H9 (cell line): ENCODE measurements around the gene CDH23. TPM values are rescaled to one million over a fixed set of nuclear protein-coding genes. Genes with fewer than 3 reads are reported as not detected.

Source experiments
- DNase-seq: peaks from one replicate; pipeline ENCODE4 v3.0.0-alpha.2; 2017
- H2AFZ ChIP-seq: one replicate; pipeline ENCODE4 v1.6.1; 2013; ENCODE audit warnings: mild to moderate bottlenecking, low read length, control low read depth, moderate library complexity
- H2AK5ac ChIP-seq: 2 replicates; pipeline ENCODE4 v1.6.1; 2013; ENCODE audit warnings: low read length, control low read depth, mixed read lengths; ENCODE audit not compliant: insufficient read length
- H2BK120ac ChIP-seq: one replicate; pipeline ENCODE4 v1.6.1; 2013; ENCODE audit warnings: low read depth, mild to moderate bottlenecking, low read length, control low read depth, inconsistent platforms; ENCODE audit not compliant: poor library complexity, severe bottlenecking
- H2BK12ac ChIP-seq: 2 replicates; pipeline ENCODE4 v1.6.1; 2013; ENCODE audit warnings: low read length, control low read depth, mixed read lengths, low read depth; ENCODE audit not compliant: insufficient read length
- H2BK15ac ChIP-seq: 2 replicates; pipeline ENCODE4 v1.6.1; 2013; ENCODE audit warnings: low read depth, low read length, control low read depth
- H2BK20ac ChIP-seq: one replicate; pipeline ENCODE4 v1.6.1; 2013; ENCODE audit warnings: low read depth, mild to moderate bottlenecking, low read length, control low read depth, inconsistent platforms; ENCODE audit not compliant: poor library complexity, severe bottlenecking
- H2BK5ac ChIP-seq: 2 replicates; pipeline ENCODE4 v1.6.1; 2013; ENCODE audit warnings: low read length, control low read depth, mixed read lengths; ENCODE audit not compliant: insufficient read length
- H3K14ac ChIP-seq: 2 replicates; pipeline ENCODE4 v1.6.1; 2013; ENCODE audit warnings: low read length, control low read depth; ENCODE audit not compliant: insufficient read depth
- H3K18ac ChIP-seq: 2 replicates; pipeline ENCODE4 v1.6.1; 2013; ENCODE audit warnings: low read depth, mild to moderate bottlenecking, mixed read lengths, low read length, control low read depth; ENCODE audit not compliant: insufficient read length
- H3K23ac ChIP-seq: 2 replicates; pipeline ENCODE4 v1.6.1; 2013; ENCODE audit warnings: low read length, control low read depth, mixed read lengths, low read depth; ENCODE audit not compliant: insufficient read length
- H3K23me2 ChIP-seq: 2 replicates; pipeline ENCODE4 v1.6.1; 2013; ENCODE audit warnings: low read depth, mild to moderate bottlenecking, mixed read lengths, low read length, control low read depth; ENCODE audit not compliant: insufficient read length, poor library complexity, severe bottlenecking
- H3K27ac ChIP-seq: 2 replicates; pipeline ENCODE4 v1.5.1; 2013; ENCODE audit warnings: low read length, control low read depth, mixed read lengths, low read depth; ENCODE audit not compliant: insufficient read length
- H3K27me3 ChIP-seq: 2 replicates; pipeline ENCODE4 v1.6.1; 2013; ENCODE audit warnings: low read length, control low read depth, inconsistent platforms; ENCODE audit not compliant: insufficient read depth
- H3K4ac ChIP-seq: 2 replicates; pipeline ENCODE4 v1.6.1; 2013; ENCODE audit warnings: low read depth, mild to moderate bottlenecking, control low read depth, inconsistent platforms, low read length, moderate library complexity
- H3K4me1 ChIP-seq: 2 replicates; pipeline ENCODE4 v1.6.1; 2013; ENCODE audit warnings: low read length, control low read depth, inconsistent platforms; ENCODE audit not compliant: insufficient read depth
- H3K4me2 ChIP-seq: 2 replicates; pipeline ENCODE4 v1.6.1; 2013; ENCODE audit warnings: low read length, control low read depth, mixed read lengths; ENCODE audit not compliant: insufficient read length, insufficient read depth
- H3K56ac ChIP-seq: 2 replicates; pipeline ENCODE4 v1.6.1; 2013; ENCODE audit warnings: low read depth, mild to moderate bottlenecking, mixed read lengths, low read length, control low read depth; ENCODE audit not compliant: insufficient read length
- H3K79me1 ChIP-seq: 2 replicates; pipeline ENCODE4 v1.6.1; 2013; ENCODE audit warnings: low read depth, mild to moderate bottlenecking, moderate library complexity, low read length, control low read depth, inconsistent platforms; ENCODE audit not compliant: insufficient read depth, poor library complexity, severe bottlenecking
- H3K79me2 ChIP-seq: 2 replicates; pipeline ENCODE4 v1.6.1; 2013; ENCODE audit warnings: low read length, control low read depth, inconsistent platforms; ENCODE audit not compliant: insufficient read depth
- H3K9ac ChIP-seq: 2 replicates; pipeline ENCODE4 v1.6.1; 2013; ENCODE audit warnings: low read length, control low read depth, mixed read lengths; ENCODE audit not compliant: insufficient read length; ENCODE audit errors: extremely low read depth
- H3K9me3 ChIP-seq: one replicate; pipeline ENCODE4 v1.6.1; 2013; ENCODE audit warnings: low read depth, low read length, inconsistent platforms; ENCODE audit not compliant: control insufficient read depth
- H3T11ph ChIP-seq: one replicate; pipeline ENCODE4 v1.6.1; 2013; ENCODE audit warnings: mild to moderate bottlenecking, low read length, control low read depth, inconsistent platforms
- H4K20me1 ChIP-seq: one replicate; pipeline ENCODE4 v1.6.1; 2013; ENCODE audit not compliant: control insufficient read depth, insufficient read length, insufficient read depth
- H4K5ac ChIP-seq: 2 replicates; pipeline ENCODE4 v1.6.1; 2013; ENCODE audit warnings: low read depth, mild to moderate bottlenecking, mixed read lengths, low read length, control low read depth; ENCODE audit not compliant: insufficient read length
- H4K8ac ChIP-seq: replicated peaks from 2 replicates; pipeline ENCODE4 v1.6.1; 2013; ENCODE audit warnings: low read length, control low read depth, mixed read lengths, low read depth; ENCODE audit not compliant: insufficient read length
- H4K91ac ChIP-seq: 2 replicates; pipeline ENCODE4 v1.6.1; 2013; ENCODE audit warnings: low read depth, mild to moderate bottlenecking, moderate library complexity, mixed read lengths, low read length, control low read depth; ENCODE audit not compliant: insufficient read length
- H3K27ac Mint-ChIP-seq, 3 experiments: 2 replicates in 2 of 3; 3 replicates in 1 of 3; pipeline ENCODE4 v1.8.0; 2020 to 2021; ENCODE audit warnings: mixed read lengths in 3 of 3, mild to moderate bottlenecking in 1 of 3, moderate library complexity in 1 of 3
- H3K27me3 Mint-ChIP-seq: 2 replicates; pipeline ENCODE4 v1.8.0; 2021; ENCODE audit warnings: low read depth, mild to moderate bottlenecking, moderate library complexity, mixed read lengths
- H3K36me3 Mint-ChIP-seq, 3 experiments: 2 replicates in 2 of 3; 3 replicates in 1 of 3; pipeline ENCODE4 v1.8.0; 2020 to 2021; ENCODE audit warnings: low read depth in 3 of 3, mixed read lengths in 3 of 3; ENCODE audit not compliant: insufficient read depth in 1 of 3
- H3K4me1 Mint-ChIP-seq, 2 experiments: 2 replicates each; pipeline ENCODE4 v1.8.0; 2020; ENCODE audit warnings: mixed read lengths in 2 of 2
- H3K4me3 Mint-ChIP-seq, 2 experiments: 2 replicates in 1 of 2; 3 replicates in 1 of 2; pipeline ENCODE4 v1.8.0; 2020 to 2021; ENCODE audit warnings: mild to moderate bottlenecking in 2 of 2, mixed read lengths in 2 of 2, moderate library complexity in 1 of 2
- H3K9me3 Mint-ChIP-seq, 2 experiments: 2 replicates in 1 of 2; 3 replicates in 1 of 2; pipeline ENCODE4 v1.8.0; 2020; ENCODE audit warnings: mild to moderate bottlenecking in 2 of 2, mixed read lengths in 2 of 2, moderate library complexity in 1 of 2
- CTCF ChIP-seq: fragments of 200-600 bp; sonication (generic); conservative IDR thresholded peaks from 3 replicates; pipeline ENCODE4 v1.8.0; 2021; ENCODE audit warnings: antibody characterized with exemption, mild to moderate bottlenecking
- WGBS: extraction: QIAGEN DNeasy Blood & Tissue Kit; methylation state at CpG from one replicate; pipeline ENCODE4 v1.1.7; 2013; ENCODE audit warnings: missing lambda C conversion rate, low lambda C conversion rate, mixed read lengths; ENCODE audit not compliant: insufficient read length; ENCODE audit errors: extremely low coverage; 5-methylcytosine and 5-hydroxymethylcytosine counted together
- total RNA-seq: library from RNA; stranded (reverse); gene quantifications from 2 replicates; pipeline ENCODE4 v1.2.1, GENCODE V29; 2021

Gene CDH23
- total RNA-seq, 1 experiment from 2014 or later: 2.1 TPM

- Mint-ChIP-seq H3K36me3 (peaks cover 0 to 13% (median 0%) of the 10 kb centered on the region in 3 experiments; a peak in 3 of 7 replicates), H3K9me3 (no peaks in the 10 kb centered on the region), H3K27me3 (no peaks in the 10 kb centered on the region), H3K4me3 (peak overlapping the region; percentile 34 to 89; a peak in 4 of 5 replicates), H3K4me1 (peaks cover 22 to 33% of the 10 kb centered on the region in 2 experiments), H3K27ac (peak overlapping the region in 1 of 3 experiments; percentile 69; a peak in 3 of 7 replicates)
- no peak overlapping the region for H3K4ac ChIP-seq
- no peak overlapping the region for H2BK20ac ChIP-seq
- no peak overlapping the region for H3K27ac ChIP-seq
- WGBS: no CpG with 5 or more reads among the region's 11 CpGs
- peak overlapping the region; percentile 3 for H3K4me2 ChIP-seq
- H3K4me1 ChIP-seq: peaks cover 7% of the 10 kb centered on the region; the same call in 1 of the 2 replicates
- H3K56ac ChIP-seq: no peak overlapping the region
- no peak overlapping the region for H3K23ac ChIP-seq
- no peak overlapping the region for H4K91ac ChIP-seq
- H3K9ac ChIP-seq: no peak overlapping the region
- peaks cover 48% of the 10 kb centered on the region for H3K79me2 ChIP-seq
- no peak overlapping the region for H3K14ac ChIP-seq
- H3K18ac ChIP-seq: no peak overlapping the region
- H3K27me3 ChIP-seq: no peaks in the 10 kb centered on the region
- H3K79me1 ChIP-seq: peaks cover 3% of the 10 kb centered on the region
- DNase-seq: no peak
- TF ChIP-seq CTCF: no peak
- no peaks in the 10 kb centered on the region for H4K20me1 ChIP-seq
- H2AK5ac ChIP-seq: no peak overlapping the region
- no peak overlapping the region for H2BK5ac ChIP-seq
- no peak overlapping the region for H3T11ph ChIP-seq
- no peak overlapping the region for H2AFZ ChIP-seq
- no peaks in the 10 kb centered on the region for H3K9me3 ChIP-seq
- H4K8ac ChIP-seq: no peak overlapping the region
- no peaks in the 10 kb centered on the region for H3K23me2 ChIP-seq
- H4K5ac ChIP-seq: no peak overlapping the region
- no peak overlapping the region for H2BK15ac ChIP-seq
- no peak overlapping the region for H2BK120ac ChIP-seq
- H2BK12ac ChIP-seq: no peak overlapping the region
These were observed 451.9 kb downstream of the CDH23 start for GRCh38 chr10:71848325-71849275.
